Mesenchymal stem cell (in vitro differentiated cells and primary cell): ENCODE measurements around the gene RHEX.
A peak's percentile ranks its signal among the peaks of the same experiment; 100 is the strongest.

Experiments used
- DNase-seq: peaks from one replicate; pipeline ENCODE4 v3.0.0-alpha.2; 2013
- H2AFZ ChIP-seq: one replicate; pipeline ENCODE4 v1.6.1; 2013; ENCODE audit warnings: low read depth, mild to moderate bottlenecking, control low read depth, inconsistent platforms, low read length, moderate library complexity
- H2AK5ac ChIP-seq: 2 replicates; pipeline ENCODE4 v1.6.1; 2013; ENCODE audit warnings: low read length, moderate library complexity, mild to moderate bottlenecking, inconsistent platforms; ENCODE audit not compliant: severe bottlenecking
- H2BK120ac ChIP-seq: one replicate; pipeline ENCODE4 v1.6.1; 2013; ENCODE audit warnings: low read depth, mild to moderate bottlenecking, inconsistent platforms, low read length, moderate library complexity
- H2BK12ac ChIP-seq, 2 experiments: one replicate each; pipeline ENCODE4 v1.6.1; 2013; ENCODE audit warnings: inconsistent platforms in 2 of 2, low read length in 2 of 2, mild to moderate bottlenecking in 2 of 2, moderate library complexity in 2 of 2, control low read depth in 1 of 2
- H2BK15ac ChIP-seq: one replicate; pipeline ENCODE4 v1.6.1; 2013; ENCODE audit warnings: mild to moderate bottlenecking, low read depth, inconsistent platforms; ENCODE audit not compliant: poor library complexity, severe bottlenecking
- H2BK5ac ChIP-seq: 2 replicates; pipeline ENCODE4 v1.6.1; 2013; ENCODE audit warnings: low read depth, mild to moderate bottlenecking, low read length, control low read depth, inconsistent platforms; ENCODE audit not compliant: poor library complexity, severe bottlenecking
- H3K14ac ChIP-seq, 2 experiments: one replicate each; pipeline ENCODE4 v1.6.1; 2013; ENCODE audit warnings: inconsistent platforms in 2 of 2, low read length in 2 of 2, control low read depth in 1 of 2, mild to moderate bottlenecking in 1 of 2, moderate library complexity in 1 of 2
- H3K18ac ChIP-seq, 2 experiments: one replicate each; pipeline ENCODE4 v1.6.1; 2013; ENCODE audit warnings: inconsistent platforms in 2 of 2, low read length in 2 of 2, control low read depth in 1 of 2, low read depth in 1 of 2, mild to moderate bottlenecking in 1 of 2
- H3K23ac ChIP-seq, 2 experiments: one replicate each; pipeline ENCODE4 v1.6.1; 2013; ENCODE audit warnings: inconsistent platforms in 2 of 2, low read length in 2 of 2, mild to moderate bottlenecking in 2 of 2, moderate library complexity in 2 of 2, control low read depth in 1 of 2
- H3K27ac ChIP-seq: 2 replicates; pipeline ENCODE4 v1.5.1; 2013; ENCODE audit warnings: mild to moderate bottlenecking, moderate library complexity, low read length, control low read depth, inconsistent platforms; ENCODE audit not compliant: poor library complexity, severe bottlenecking
- H3K27me3 ChIP-seq, 2 experiments: 2 replicates each; pipeline versions ENCODE4 v1.6.1 to v1.7.0; 2013; ENCODE audit warnings: low read length in 2 of 2, mild to moderate bottlenecking in 2 of 2, moderate library complexity in 2 of 2, control low read depth in 1 of 2, inconsistent platforms in 1 of 2; ENCODE audit not compliant: control insufficient read depth in 1 of 2, insufficient read depth in 1 of 2
- H3K36me3 ChIP-seq, 2 experiments: 2 replicates each; pipeline versions ENCODE4 v1.6.1 to v1.7.0; 2013; ENCODE audit warnings: low read length in 2 of 2, control low read depth in 1 of 2, inconsistent platforms in 1 of 2, low read depth in 1 of 2, mild to moderate bottlenecking in 1 of 2; ENCODE audit not compliant: insufficient read depth in 2 of 2, control insufficient read depth in 1 of 2
- H3K4ac ChIP-seq, 2 experiments: one replicate each; pipeline ENCODE4 v1.6.1; 2013; ENCODE audit warnings: inconsistent platforms in 2 of 2, low read length in 2 of 2, mild to moderate bottlenecking in 2 of 2, moderate library complexity in 2 of 2, control low read depth in 1 of 2, low read depth in 1 of 2
- H3K4me1 ChIP-seq: 2 replicates; pipeline ENCODE4 v1.6.1; 2013; ENCODE audit warnings: low read depth, low read length, control low read depth; ENCODE audit not compliant: control insufficient read depth, insufficient read depth
- H3K4me2 ChIP-seq: 2 replicates; pipeline ENCODE4 v1.6.1; 2013; ENCODE audit warnings: low read length, mild to moderate bottlenecking, inconsistent platforms; ENCODE audit not compliant: poor library complexity, severe bottlenecking
- H3K4me3 ChIP-seq, 2 experiments: 2 replicates each; pipeline versions ENCODE4 v1.5.1 to v1.7.0; 2013; ENCODE audit warnings: low read length in 2 of 2, mild to moderate bottlenecking in 2 of 2, control low read depth in 1 of 2, low read depth in 1 of 2; ENCODE audit not compliant: insufficient read depth in 1 of 2
- H3K79me1 ChIP-seq: replicated peaks from 2 replicates; pipeline ENCODE4 v1.6.1; 2013; ENCODE audit warnings: mild to moderate bottlenecking, control low read depth, low read length, inconsistent platforms; ENCODE audit not compliant: poor library complexity, severe bottlenecking
- H3K9ac ChIP-seq: 2 replicates; pipeline ENCODE4 v1.7.0; 2013; ENCODE audit warnings: mild to moderate bottlenecking, low read length, moderate library complexity
- H3K9me3 ChIP-seq: 2 replicates; pipeline ENCODE4 v1.7.0; 2013; ENCODE audit warnings: mild to moderate bottlenecking, low read length; ENCODE audit not compliant: control insufficient read depth
- H4K8ac ChIP-seq: one replicate; pipeline ENCODE4 v1.6.1; 2013; ENCODE audit warnings: inconsistent platforms, mild to moderate bottlenecking, low read length, moderate library complexity
- H4K91ac ChIP-seq: one replicate; pipeline ENCODE4 v1.6.1; 2013; ENCODE audit warnings: mild to moderate bottlenecking, low read length, inconsistent platforms
- WGBS: methylation state at CpG from one replicate; pipeline ENCODE4 v1.1.7; 2013; ENCODE audit warnings: mixed read lengths; 5-methylcytosine and 5-hydroxymethylcytosine counted together

Gene RHEX

GRCh38 chr1:206115791-206116190, 62.8 kb downstream of the RHEX start:
- Histone ChIP-seq H4K8ac (no peak overlapping the region), H3K23ac (no peak overlapping the region), H3K9me3 (no peaks in the 10 kb centered on the region), H2AFZ (no peak overlapping the region), H3K27me3 (peaks cover 29 to 38% of the 10 kb centered on the region in 2 experiments), H3K27ac (no peak overlapping the region), H3K18ac (no peak overlapping the region), H4K91ac (no peak overlapping the region), H3K4me3 (no peak overlapping the region), H3K36me3 (peaks cover 0 to 3% of the 10 kb centered on the region in 2 experiments), H3K14ac (no peak overlapping the region), H2BK120ac (no peak overlapping the region), H3K9ac (no peak overlapping the region), H3K4me1 (peaks cover 19% of the 10 kb centered on the region), H3K79me1 (no peaks in the 10 kb centered on the region), H2BK15ac (no peak overlapping the region), H3K4ac (no peak overlapping the region), H3K4me2 (no peak overlapping the region), H2BK5ac (no peak overlapping the region), H2BK12ac (no peak overlapping the region), H2AK5ac (no peak overlapping the region)
- DNase-seq = no peak
- 88% methylated on average over 8 of the region's 8 CpGs for WGBS

GRCh38 chr1:206116191-206116872, 63.4 kb downstream of the RHEX start:
- Histone ChIP-seq H3K9ac (no peak overlapping the region), H4K91ac (no peak overlapping the region), H3K14ac (peak overlapping the region in 1 of 2 experiments; percentile 20), H3K4ac (no peak overlapping the region), H3K36me3 (peaks cover 0 to 3% of the 10 kb centered on the region in 2 experiments), H3K27ac (no peak overlapping the region), H2BK120ac (no peak overlapping the region), H3K4me1 (peaks cover 19% of the 10 kb centered on the region), H2AK5ac (no peak overlapping the region), H3K23ac (peak overlapping the region in 1 of 2 experiments; percentile 2), H3K79me1 (no peaks in the 10 kb centered on the region), H3K9me3 (no peaks in the 10 kb centered on the region), H2BK12ac (no peak overlapping the region), H2AFZ (no peak overlapping the region), H2BK15ac (peak overlapping the region; percentile 62), H3K27me3 (peaks cover 29 to 38% of the 10 kb centered on the region in 2 experiments), H3K4me2 (no peak overlapping the region), H2BK5ac (no peak overlapping the region), H3K18ac (no peak overlapping the region), H4K8ac (no peak overlapping the region), H3K4me3 (no peak overlapping the region)
- DNase-seq = no peak
- 92% methylated on average over 25 of the region's 25 CpGs for WGBS

DNA sequence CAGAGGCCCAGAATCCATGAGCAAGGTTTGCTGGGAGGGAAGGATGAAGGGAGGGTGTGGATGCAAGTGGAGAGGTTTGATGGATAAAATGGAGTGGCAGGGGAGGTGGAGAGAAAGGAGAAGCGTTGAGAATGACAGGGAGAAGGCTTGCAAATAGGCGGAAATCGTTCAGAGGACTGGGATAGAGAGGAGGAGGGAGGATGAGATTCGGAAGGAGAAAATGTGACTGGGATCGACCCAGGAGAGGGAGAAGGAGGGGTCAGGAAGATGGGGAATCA, 63.8 kb downstream of the RHEX start:
- Histone ChIP-seq H3K27ac (no peak overlapping the region), H2BK12ac (no peak overlapping the region), H4K91ac (no peak overlapping the region), H3K27me3 (peaks cover 29 to 39% of the 10 kb centered on the region in 2 experiments), H3K4me3 (peak overlapping the region; percentile 16 to 71), H3K9ac (peak overlapping the region; percentile 54), H3K36me3 (peaks cover 0 to 3% of the 10 kb centered on the region in 2 experiments), H3K79me1 (no peaks in the 10 kb centered on the region), H3K18ac (no peak overlapping the region), H3K9me3 (no peaks in the 10 kb centered on the region), H2AFZ (no peak overlapping the region), H2BK15ac (no peak overlapping the region), H4K8ac (no peak overlapping the region), H3K4me1 (peaks cover 19% of the 10 kb centered on the region), H3K4me2 (peak overlapping the region; percentile 80), H2BK5ac (no peak overlapping the region), H2BK120ac (no peak overlapping the region), H3K14ac (no peak overlapping the region), H3K23ac (peak overlapping the region in 1 of 2 experiments; percentile 2), H2AK5ac (no peak overlapping the region), H3K4ac (no peak overlapping the region)
- DNase-seq = no peak
- 26% methylated on average over 4 of the region's 5 CpGs for WGBS

- H4K8ac ChIP-seq = no peak within 1 kb of the TSS
- peak within 1 kb of the TSS in 1 of 2 experiments; percentile 20 for H3K14ac ChIP-seq
- H3K4me1 ChIP-seq = peaks cover 19% of the 10 kb centered on the region
- peaks cover 0 to 3% of the 10 kb centered on the region in 2 experiments for H3K36me3 ChIP-seq
- no peak within 1 kb of the TSS for H2BK120ac ChIP-seq
- H2BK5ac ChIP-seq = no peak within 1 kb of the TSS
- no peak within 1 kb of the TSS for H2BK12ac ChIP-seq
- H3K23ac ChIP-seq = peak within 1 kb of the TSS in 1 of 2 experiments; percentile 2
- no peak within 1 kb of the TSS for H3K18ac ChIP-seq
- peak; percentile 18 for DNase-seq
- peak within 1 kb of the TSS; percentile 80 for H3K4me2 ChIP-seq
- H3K79me1 ChIP-seq = no peaks in the 10 kb centered on the region
- no peak within 1 kb of the TSS for H2AK5ac ChIP-seq
- H3K9ac ChIP-seq = peak within 1 kb of the TSS; percentile 54
- peaks cover 3% of the 10 kb centered on the region for H3K9me3 ChIP-seq
- WGBS = 2% methylated on average over 51 of the region's 55 CpGs
- H3K27ac ChIP-seq = no peak within 1 kb of the TSS
- peaks cover 29 to 44% of the 10 kb centered on the region in 2 experiments for H3K27me3 ChIP-seq
- no peak within 1 kb of the TSS for H4K91ac ChIP-seq
- H3K4me3 ChIP-seq = peak within 1 kb of the TSS; percentile 46 to 71
- peak within 1 kb of the TSS; percentile 62 for H2BK15ac ChIP-seq
- H3K4ac ChIP-seq = no peak within 1 kb of the TSS
- H2AFZ ChIP-seq = no peak within 1 kb of the TSS
Observed at GRCh38 chr1:206117151-206117948, 64.4 kb downstream of the RHEX start, which contains the start of gene AVPR1B. Gene AVPR1B, minus strand, starts transcription at chr1:206117388. Its CDS starts 498 bp downstream, at chr1:206116890.
